ENCODE measurements around the gene SAMD3.
"Not testable (repeated sequence)": the region's sequence is repeated elsewhere in the genome, so short reads cannot be mapped to it uniquely, and the experiment has no call there.

SAMD3 gene

GRCh38 chr6:130150906-130151305 is 71.8 kb downstream of the SAMD3 start:
- Histone ChIP-seq H3K27me3 (ENCODE audit: insufficient read depth, low read length, poor library complexity, severe bottlenecking) (no peaks in the 10 kb centered on the region), H2AFZ (ENCODE audit: low read length) (no peak overlapping the region), H3K4me1 (ENCODE audit: insufficient read depth, low read length, poor library complexity, severe bottlenecking) (no peaks in the 10 kb centered on the region), H3K79me2 (ENCODE audit: insufficient read depth, low read length) (no peaks in the 10 kb centered on the region), H3K9me2 (replicated peaks; ENCODE audit: low read depth, low read length) (no peaks in the 10 kb centered on the region), H3K4me3 (ENCODE audit: low read length, poor library complexity, severe bottlenecking) (no peak overlapping the region), H4K20me1 (ENCODE audit: insufficient read depth, low read length, poor library complexity, severe bottlenecking) (no peaks in the 10 kb centered on the region), H3K9me3 (ENCODE audit: insufficient read depth, low read depth, low read length) (no peaks in the 10 kb centered on the region), H3K36me3 (ENCODE audit: insufficient read depth, low read length) (no peaks in the 10 kb centered on the region), H3K4me2 (ENCODE audit: low read depth, low read length, poor library complexity, severe bottlenecking) (no peak overlapping the region), H3F3A (ENCODE audit: low read depth) (no peaks in the 10 kb centered on the region), H3K9ac (ENCODE audit: low read depth, low read length, poor library complexity, severe bottlenecking) (no peak overlapping the region)
- TF ChIP-seq EZH2phosphoT487 (IDR thresholded peaks at IDR 0.05; ENCODE audit: borderline replicate concordance) (no peak), CTCF (conservative IDR thresholded peaks at IDR 0.05; ENCODE audit: low read length) (no peak)

- H3K36me3 ChIP-seq (ENCODE audit: insufficient read depth, low read length); H3K4me1 ChIP-seq (ENCODE audit: insufficient read depth, low read length, poor library complexity, severe bottlenecking); H4K20me1 ChIP-seq (ENCODE audit: insufficient read depth, low read length, poor library complexity, severe bottlenecking); H3K4me3 ChIP-seq (ENCODE audit: low read length, poor library complexity, severe bottlenecking); H3F3A ChIP-seq (ENCODE audit: low read depth); H3K79me2 ChIP-seq (ENCODE audit: insufficient read depth, low read length); H2AFZ ChIP-seq (ENCODE audit: low read length); H3K4me2 ChIP-seq (ENCODE audit: low read depth, low read length, poor library complexity, severe bottlenecking); H3K9me3 ChIP-seq (ENCODE audit: insufficient read depth, low read depth, low read length); H3K9me2 ChIP-seq (replicated peaks; ENCODE audit: low read depth, low read length); H3K27me3 ChIP-seq (ENCODE audit: insufficient read depth, low read length, poor library complexity, severe bottlenecking); H3K9ac ChIP-seq (ENCODE audit: low read depth, low read length, poor library complexity, severe bottlenecking): not testable (repeated sequence)
These were observed 73.7 kb downstream of the SAMD3 start for GRCh38 chr6:130149016-130149415.

- no peaks in the 10 kb centered on the region for H3K9me3 ChIP-seq (ENCODE audit: insufficient read depth, low read depth, low read length)
- H3K4me1 ChIP-seq (ENCODE audit: insufficient read depth, low read length, poor library complexity, severe bottlenecking), result no peaks in the 10 kb centered on the region
- H3K4me2 ChIP-seq (ENCODE audit: low read depth, low read length, poor library complexity, severe bottlenecking), result no peak overlapping the region
- H3K9me2 ChIP-seq (replicated peaks; ENCODE audit: low read depth, low read length), result no peaks in the 10 kb centered on the region
- H2AFZ ChIP-seq (ENCODE audit: low read length), result no peak overlapping the region
- H3K27me3 ChIP-seq (ENCODE audit: insufficient read depth, low read length, poor library complexity, severe bottlenecking), result no peaks in the 10 kb centered on the region
- no peak overlapping the region for H3K4me3 ChIP-seq (ENCODE audit: low read length, poor library complexity, severe bottlenecking)
- no peaks in the 10 kb centered on the region for H3K79me2 ChIP-seq (ENCODE audit: insufficient read depth, low read length)
- H3K36me3 ChIP-seq (ENCODE audit: insufficient read depth, low read length), result no peaks in the 10 kb centered on the region
- no peaks in the 10 kb centered on the region for H4K20me1 ChIP-seq (ENCODE audit: insufficient read depth, low read length, poor library complexity, severe bottlenecking)
- H3F3A ChIP-seq (ENCODE audit: low read depth), result no peaks in the 10 kb centered on the region
- no peak for TF ChIP-seq EZH2phosphoT487 (IDR thresholded peaks at IDR 0.05; ENCODE audit: borderline replicate concordance)
- TF ChIP-seq CTCF (conservative IDR thresholded peaks at IDR 0.05; ENCODE audit: low read length), result peak; percentile 59
- no peak overlapping the region for H3K9ac ChIP-seq (ENCODE audit: low read depth, low read length, poor library complexity, severe bottlenecking)
These were observed 74.6 kb downstream of the SAMD3 start for GRCh38 chr6:130148181-130148580.

- Histone ChIP-seq H3F3A (ENCODE audit: low read depth) (no peaks in the 10 kb centered on the region), H3K4me2 (ENCODE audit: low read depth, low read length, poor library complexity, severe bottlenecking) (no peak overlapping the region), H3K9me2 (replicated peaks; ENCODE audit: low read depth, low read length) (no peaks in the 10 kb centered on the region), H3K9me3 (ENCODE audit: insufficient read depth, low read depth, low read length) (no peaks in the 10 kb centered on the region), H4K20me1 (ENCODE audit: insufficient read depth, low read length, poor library complexity, severe bottlenecking) (no peaks in the 10 kb centered on the region), H2AFZ (ENCODE audit: low read length) (no peak overlapping the region), H3K36me3 (ENCODE audit: insufficient read depth, low read length) (no peaks in the 10 kb centered on the region), H3K79me2 (ENCODE audit: insufficient read depth, low read length) (no peaks in the 10 kb centered on the region), H3K27me3 (ENCODE audit: insufficient read depth, low read length, poor library complexity, severe bottlenecking) (no peaks in the 10 kb centered on the region), H3K4me1 (ENCODE audit: insufficient read depth, low read length, poor library complexity, severe bottlenecking) (no peaks in the 10 kb centered on the region), H3K9ac (ENCODE audit: low read depth, low read length, poor library complexity, severe bottlenecking) (no peak overlapping the region), H3K4me3 (ENCODE audit: low read length, poor library complexity, severe bottlenecking) (no peak overlapping the region)
- no peak for TF ChIP-seq CTCF (conservative IDR thresholded peaks at IDR 0.05; ENCODE audit: low read length)
- TF ChIP-seq EZH2phosphoT487 (IDR thresholded peaks at IDR 0.05; ENCODE audit: borderline replicate concordance), result no peak
These were observed 75.6 kb downstream of the SAMD3 start for GRCh38 chr6:130147111-130147510.
